GM12873 (cell line): Measurements from ENCODE around the gene SAXO1.

Source experiments
- CTCF ChIP-seq: IDR thresholded peaks from 2 replicates; pipeline ENCODE4 v1.5.1; 2012; ENCODE audit warnings: low read depth, mild to moderate bottlenecking, moderate library complexity, low read length, control low read depth; ENCODE audit not compliant: insufficient read depth; ENCODE audit errors: missing control alignments

SAXO1 gene

GRCh38 chr9:18922161-18922885 lies 110.7 kb downstream of the SAXO1 start:
- no peak for TF ChIP-seq CTCF

GRCh38 chr9:18921366-18922075 lies 111.5 kb downstream of the SAXO1 start:
- no peak for TF ChIP-seq CTCF

- TF ChIP-seq CTCF, result no peak
These were observed 112.6 kb downstream of the SAXO1 start for GRCh38 chr9:18920141-18921084.

- TF ChIP-seq CTCF, result no peak
These were observed 121.2 kb downstream of the SAXO1 start for GRCh38 chr9:18911714-18912342.

- no peak for TF ChIP-seq CTCF
These were observed 122.1 kb downstream of the SAXO1 start for GRCh38 chr9:18910916-18911315.

GRCh38 chr9:18910435-18910834 lies 122.6 kb downstream of the SAXO1 start:
- TF ChIP-seq CTCF, result no peak
